Measurements from ENCODE around the gene CYLD. TPM values are rescaled to one million over a fixed set of nuclear protein-coding genes. Genes with fewer than 3 reads are reported as not detected.

Gene CYLD
- total and polyA plus RNA-seq, 2 experiments from 2014 or later: 21.7 to 32.6 TPM

DNA sequence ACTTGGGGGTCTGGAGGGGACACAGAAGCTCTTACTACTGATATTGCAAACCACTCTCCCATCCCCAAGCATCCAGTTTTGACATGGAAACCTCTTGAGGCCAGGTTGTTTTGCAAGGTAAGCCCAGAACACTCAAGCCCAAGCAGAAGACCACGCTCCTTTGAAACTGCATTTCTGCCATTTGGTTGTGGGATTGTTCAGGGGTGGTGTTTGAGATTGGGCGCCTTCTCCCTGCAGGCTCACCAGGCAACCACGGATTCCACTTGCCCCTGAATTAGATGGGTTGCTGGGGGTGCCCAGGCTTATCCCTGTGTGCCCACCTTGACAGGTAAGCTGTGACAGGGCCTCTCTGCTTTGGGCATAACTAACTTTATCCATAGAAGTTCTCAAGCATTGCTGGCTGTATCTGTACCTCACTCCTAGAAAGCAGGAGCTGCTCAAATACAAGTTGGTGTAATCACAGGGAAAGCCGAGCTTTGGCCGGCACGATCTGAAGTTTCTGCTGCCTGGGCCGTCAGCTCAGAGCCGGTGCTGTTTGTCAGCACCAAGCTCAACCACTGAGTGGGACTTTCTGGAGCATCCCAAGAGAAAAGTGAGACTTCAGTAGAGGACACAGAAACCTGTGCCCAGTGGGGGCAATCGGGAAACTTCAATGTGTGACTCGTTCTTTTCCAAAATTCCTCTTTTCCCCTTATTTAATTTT, 93.6 kb downstream of the CYLD start:
- Histone ChIP-seq H3K9me2 (ENCODE audit: insufficient read depth) (no peaks in the 10 kb centered on the region), H3K4me3 (no peak overlapping the region), H3K4me2 (ENCODE audit: unreplicated experiment) (no peak overlapping the region), H3K27ac (no peak overlapping the region), H4K20me1 (ENCODE audit: insufficient read depth) (no peaks in the 10 kb centered on the region), H3K79me2 (ENCODE audit: insufficient read depth) (no peaks in the 10 kb centered on the region), H3K9me3 (ENCODE audit: low read depth) (no peaks in the 10 kb centered on the region), H3K36me3 (ENCODE audit: low read depth) (no peaks in the 10 kb centered on the region), H3K9ac (no peak overlapping the region), H3K27me3 (replicated peaks; ENCODE audit: insufficient read depth) (no peaks in the 10 kb centered on the region), H3K4me1 (ENCODE audit: insufficient read depth) (no peaks in the 10 kb centered on the region), H3F3A (ENCODE audit: insufficient read depth) (no peaks in the 10 kb centered on the region), H2AFZ (no peak overlapping the region)
- in situ Hi-C loops (cut with MboI): loop anchor here (10.0 kb wide), 1 partner anchor 61 kb away; no protein-coding TSS in a partner anchor
- no peak for DNase-seq
- TF ChIP-seq EZH2 (IDR thresholded peaks at IDR 0.05; ENCODE audit: insufficient read depth, poor library complexity, severe bottlenecking): no peak
- WGBS, 2 experiments (ENCODE audit: low coverage in 1 of 2, low lambda C conversion rate in 2 of 2, missing lambda C conversion rate in 2 of 2): 25% methylated on average over 10 of the region's 10 CpGs

DNA sequence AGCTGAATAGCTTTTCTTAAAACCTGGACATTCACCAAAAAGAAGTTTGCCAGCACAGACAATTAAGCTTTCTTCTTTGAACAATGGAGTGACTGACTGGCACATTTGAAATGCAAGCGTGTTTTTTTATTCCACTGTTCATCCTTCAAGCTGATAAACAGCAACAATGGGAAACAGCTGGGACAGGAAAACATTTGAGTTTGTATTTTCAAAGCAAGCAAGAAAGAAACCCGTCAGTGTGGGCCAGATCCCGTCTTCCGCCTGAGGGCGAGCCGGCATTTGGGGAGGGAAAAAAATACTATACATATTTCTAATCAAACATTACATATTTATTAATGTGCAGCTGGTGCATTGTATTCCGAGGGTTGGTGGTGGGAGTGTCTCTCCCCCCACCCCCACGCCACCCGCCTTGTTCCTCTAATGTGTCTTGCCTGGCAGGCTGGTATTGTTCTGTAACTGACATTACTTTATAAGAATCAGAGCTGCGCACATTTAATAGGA, 94.3 kb downstream of the CYLD start:
- TF ChIP-seq EZH2 (IDR thresholded peaks at IDR 0.05; ENCODE audit: insufficient read depth, poor library complexity, severe bottlenecking): no peak
- no peak for TF ChIP-seq EZH2phosphoT487 (IDR thresholded peaks at IDR 0.05; ENCODE audit: insufficient read depth, low read depth)
- Histone ChIP-seq H3K27ac (no peak overlapping the region), H2AFZ (no peak overlapping the region), H4K20me1 (ENCODE audit: insufficient read depth) (no peaks in the 10 kb centered on the region), H3K4me1 (ENCODE audit: insufficient read depth) (no peaks in the 10 kb centered on the region), H3K4me2 (ENCODE audit: unreplicated experiment) (no peak overlapping the region), H3K36me3 (ENCODE audit: low read depth) (no peaks in the 10 kb centered on the region), H3K4me3 (no peak overlapping the region), H3K9ac (no peak overlapping the region), H3F3A (ENCODE audit: insufficient read depth) (no peaks in the 10 kb centered on the region), H3K9me3 (ENCODE audit: low read depth) (no peaks in the 10 kb centered on the region), H3K9me2 (ENCODE audit: insufficient read depth) (no peaks in the 10 kb centered on the region), H3K27me3 (replicated peaks; ENCODE audit: insufficient read depth) (peaks cover 6% of the 10 kb centered on the region; the same call in 1 of the 2 replicates), H3K79me2 (ENCODE audit: insufficient read depth) (no peaks in the 10 kb centered on the region)
- in situ Hi-C loops (cut with MboI): loop anchor here (10.0 kb wide), 1 partner anchor 61 kb away; no protein-coding TSS in a partner anchor
- WGBS, 2 experiments (ENCODE audit: low coverage in 1 of 2, low lambda C conversion rate in 2 of 2, missing lambda C conversion rate in 2 of 2): 15 to 16% methylated on average over 10 of the region's 10 CpGs
- no peak for DNase-seq

DNA sequence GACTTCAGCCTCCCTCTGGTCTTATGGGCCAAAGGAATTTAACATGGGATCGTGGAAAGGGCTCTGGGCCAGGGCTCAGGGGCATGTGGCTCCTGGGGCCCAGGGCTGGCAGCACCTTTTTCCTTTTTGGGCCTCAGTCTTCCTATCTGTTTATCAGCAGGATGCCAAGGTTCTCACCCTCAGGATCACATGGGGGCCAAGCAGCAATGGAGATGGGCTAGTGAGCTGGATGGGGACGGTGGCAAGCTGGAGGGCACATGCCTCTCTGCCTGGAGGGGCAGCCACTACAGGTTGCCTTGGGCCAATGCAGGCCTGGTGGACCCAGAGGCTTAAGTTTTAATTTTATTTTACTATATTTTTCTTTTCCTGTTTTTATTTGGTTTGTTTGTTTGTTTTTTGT, 95.4 kb downstream of the CYLD start:
- H3K4me2 ChIP-seq (ENCODE audit: unreplicated experiment): no peak overlapping the region
- no peaks in the 10 kb centered on the region for H3K36me3 ChIP-seq (ENCODE audit: low read depth)
- no peaks in the 10 kb centered on the region for H3F3A ChIP-seq (ENCODE audit: insufficient read depth)
- no peak overlapping the region for H3K9ac ChIP-seq
- H2AFZ ChIP-seq: no peak overlapping the region
- no peak for DNase-seq
- H4K20me1 ChIP-seq (ENCODE audit: insufficient read depth): no peaks in the 10 kb centered on the region
- no peaks in the 10 kb centered on the region for H3K79me2 ChIP-seq (ENCODE audit: insufficient read depth)
- H3K9me2 ChIP-seq (ENCODE audit: insufficient read depth): no peaks in the 10 kb centered on the region
- in situ Hi-C loops (cut with MboI): loop anchor here (10.0 kb wide), 1 partner anchor 63 kb away; no protein-coding TSS in a partner anchor
- no peak overlapping the region for H3K27ac ChIP-seq
- no peak overlapping the region for H3K4me3 ChIP-seq
- H3K9me3 ChIP-seq (ENCODE audit: low read depth): no peaks in the 10 kb centered on the region
- no peaks in the 10 kb centered on the region for H3K4me1 ChIP-seq (ENCODE audit: insufficient read depth)
- TF ChIP-seq EZH2 (IDR thresholded peaks at IDR 0.05; ENCODE audit: insufficient read depth, poor library complexity, severe bottlenecking) (no peak), EZH2phosphoT487 (IDR thresholded peaks at IDR 0.05; ENCODE audit: insufficient read depth, low read depth) (no peak)
- WGBS, 2 experiments (ENCODE audit: low coverage in 1 of 2, low lambda C conversion rate in 2 of 2, missing lambda C conversion rate in 2 of 2): 52 to 53% methylated on average over 2 of the region's 2 CpGs
- H3K27me3 ChIP-seq (replicated peaks; ENCODE audit: insufficient read depth): peaks cover 15% of the 10 kb centered on the region; the same call in 1 of the 2 replicates

DNA sequence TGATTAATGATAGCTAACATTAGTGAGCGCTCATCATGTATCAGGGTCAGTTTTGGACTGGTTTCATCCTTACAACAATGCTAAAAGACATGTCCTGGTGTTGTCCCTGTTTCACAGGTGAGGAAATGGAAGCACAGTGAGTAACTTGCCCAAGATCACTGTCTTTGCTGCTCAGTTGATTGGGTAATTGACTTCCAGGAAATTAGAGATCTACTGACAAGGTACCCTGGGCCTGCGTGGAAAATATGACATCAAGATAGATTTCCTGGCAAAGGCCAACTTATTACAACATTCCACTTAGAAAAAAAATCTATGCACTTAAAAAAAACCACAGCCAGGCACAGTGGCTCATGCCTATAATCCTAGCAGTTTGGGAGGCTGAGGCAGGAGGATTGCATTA, 96.3 kb downstream of the CYLD start:
- H3K4me2 ChIP-seq (ENCODE audit: unreplicated experiment): no peak overlapping the region
- no peaks in the 10 kb centered on the region for H3K36me3 ChIP-seq (ENCODE audit: low read depth)
- no peak overlapping the region for H2AFZ ChIP-seq
- H4K20me1 ChIP-seq (ENCODE audit: insufficient read depth): no peaks in the 10 kb centered on the region
- no peaks in the 10 kb centered on the region for H3K4me1 ChIP-seq (ENCODE audit: insufficient read depth)
- H3K9me2 ChIP-seq (ENCODE audit: insufficient read depth): no peaks in the 10 kb centered on the region
- TF ChIP-seq EZH2phosphoT487 (IDR thresholded peaks at IDR 0.05; ENCODE audit: insufficient read depth, low read depth) (no peak), EZH2 (IDR thresholded peaks at IDR 0.05; ENCODE audit: insufficient read depth, poor library complexity, severe bottlenecking) (no peak)
- in situ Hi-C loops (cut with MboI): loop anchor here (10.0 kb wide), 1 partner anchor 63 kb away; no protein-coding TSS in a partner anchor
- H3K4me3 ChIP-seq: no peak overlapping the region
- H3K79me2 ChIP-seq (ENCODE audit: insufficient read depth): no peaks in the 10 kb centered on the region
- 32 to 43% methylated on average over 2 of the region's 2 CpGs for WGBS, 2 experiments (ENCODE audit: low coverage in 1 of 2, low lambda C conversion rate in 2 of 2, missing lambda C conversion rate in 2 of 2)
- no peak for DNase-seq
- peaks cover 15% of the 10 kb centered on the region; the same call in 1 of the 2 replicates for H3K27me3 ChIP-seq (replicated peaks; ENCODE audit: insufficient read depth)
- H3K9me3 ChIP-seq (ENCODE audit: low read depth): no peaks in the 10 kb centered on the region
- H3K9ac ChIP-seq: no peak overlapping the region
- no peaks in the 10 kb centered on the region for H3F3A ChIP-seq (ENCODE audit: insufficient read depth)
- no peak overlapping the region for H3K27ac ChIP-seq
